Right cardiac atrium (tissue), 5 donors: ENCODE data around the gene NTRK2. TPM values are rescaled to one million over a fixed set of nuclear protein-coding genes. Genes with fewer than 3 reads are reported as not detected.

Experiments used
- ATAC-seq, 2 donors: fragments of 200-7000 bp; cut with Tn5 transposase; one replicate each; pipeline versions ENCODE4 v1.8.0 to v1.9.1; 2020; ENCODE audit warnings: moderate library complexity in 2 of 2, mild to moderate bottlenecking in 1 of 2
- DNase-seq, 3 donors: peaks; one replicate each; pipeline ENCODE4 v3.0.0-alpha.2; 2020
- H3K27ac ChIP-seq: one replicate; pipeline ENCODE4 v1.5.1; 2013; ENCODE audit warnings: mild to moderate bottlenecking, low read length, control low read depth, moderate library complexity
- H3K27me3 ChIP-seq: one replicate; pipeline ENCODE4 v1.6.1; 2013; ENCODE audit not compliant: control insufficient read depth, insufficient read depth
- H3K4me1 ChIP-seq: one replicate; pipeline ENCODE4 v1.6.1; 2013; ENCODE audit warnings: low read length; ENCODE audit not compliant: control insufficient read depth, insufficient read depth
- H3K4me3 ChIP-seq: one replicate; pipeline ENCODE4 v1.5.1; 2013; ENCODE audit warnings: low read length, control low read depth
- H3K9me3 ChIP-seq: one replicate; pipeline ENCODE4 v1.6.1; 2013; ENCODE audit warnings: low read length; ENCODE audit not compliant: control insufficient read depth
- WGBS: extraction: QIAGEN DNeasy Blood & Tissue Kit; methylation state at CpG from one replicate; pipeline ENCODE4 v1.1.7; 2013; 5-methylcytosine and 5-hydroxymethylcytosine counted together
- intact Hi-C, 4 donors: fragments of 100-400 bp; cut with DNase I; formaldehyde crosslinking; loops; one replicate each; pipeline versions ENCODE4 v1.11.0 to v1.14.0; 2022 to 2023
- polyA plus RNA-seq: library from polyadenylated mRNA; stranded (reverse); fragments of 200-250 nt; gene quantifications from one replicate; pipeline ENCODE4 v1.2.3, GENCODE V29; 2013
- total RNA-seq, 4 donors: library from RNA; stranded (reverse); fragmentation: NEBNext Ultra II Directional; extraction: Animal tissue kit (Norgen Biotek cat#: 25700); gene quantifications; one replicate each; pipeline ENCODE4 v1.2.1, GENCODE V29; 2021
- donor health status: healthy with polysubstance abuse.
- donor health status: DM: no; HTN: yes; CAD: no.
- donor health status: DM: no; HTN: no; CAD: no.
- donor health status: DM: no; HTN: yes; CAD: no; lungs with severe emphysema.
- donor health status: DM: yes; HTN: yes; CAD: no.

NTRK2 gene
- total and polyA plus RNA-seq, 5 donors = 9.6 to 55.3 (median 34.7) TPM

- no peak overlapping the region for H3K4me3 ChIP-seq
- H3K27ac ChIP-seq = no peak overlapping the region
- ATAC-seq (no peak), DNase-seq (no peak)
- WGBS = 86% methylated on average over 7 of the region's 7 CpGs
- no peaks in the 10 kb centered on the region for H3K9me3 ChIP-seq
- intact Hi-C loops = no loop called here
- H3K27me3 ChIP-seq = no peaks in the 10 kb centered on the region
- H3K4me1 ChIP-seq = no peaks in the 10 kb centered on the region
Observed at GRCh38 chr9:84731696-84732095, 62.2 kb downstream of the NTRK2 start.

- intact Hi-C loops = no loop called here
- DNase-seq (no peak), ATAC-seq (no peak)
- no peaks in the 10 kb centered on the region for H3K9me3 ChIP-seq
- no peaks in the 10 kb centered on the region for H3K27me3 ChIP-seq
- 69% methylated on average over 10 of the region's 10 CpGs for WGBS
- H3K27ac ChIP-seq = no peak overlapping the region
- no peak overlapping the region for H3K4me3 ChIP-seq
- H3K4me1 ChIP-seq = no peaks in the 10 kb centered on the region
Observed at GRCh38 chr9:84736081-84736480, 66.6 kb downstream of the NTRK2 start.

GRCh38 chr9:84736536-84736935 lies 67.0 kb downstream of the NTRK2 start:
- DNase-seq = no peak
- no peak for ATAC-seq
- Histone ChIP-seq H3K27me3 (no peaks in the 10 kb centered on the region), H3K4me1 (no peaks in the 10 kb centered on the region), H3K4me3 (no peak overlapping the region), H3K27ac (no peak overlapping the region), H3K9me3 (no peaks in the 10 kb centered on the region)
- intact Hi-C loops = no loop called here
- WGBS = 61% methylated on average over 1 of the region's 1 CpG

- ATAC-seq (no peak), DNase-seq (no peak)
- 75% methylated on average over 1 of the region's 1 CpG for WGBS
- Histone ChIP-seq H3K4me3 (no peak overlapping the region), H3K9me3 (no peaks in the 10 kb centered on the region), H3K27me3 (no peaks in the 10 kb centered on the region), H3K4me1 (no peaks in the 10 kb centered on the region), H3K27ac (no peak overlapping the region)
- intact Hi-C loops = no loop called here
Observed at GRCh38 chr9:84738353-84738752, 68.8 kb downstream of the NTRK2 start.

GRCh38 chr9:84742261-84742660 lies 72.7 kb downstream of the NTRK2 start:
- Histone ChIP-seq H3K4me3 (no peak overlapping the region), H3K27me3 (no peaks in the 10 kb centered on the region), H3K9me3 (no peaks in the 10 kb centered on the region), H3K27ac (no peak overlapping the region), H3K4me1 (peaks cover 5% of the 10 kb centered on the region)
- ATAC-seq (no peak), DNase-seq (no peak)
- 91% methylated on average over 4 of the region's 4 CpGs for WGBS
- intact Hi-C loops = no loop called here

- H3K27me3 ChIP-seq = no peaks in the 10 kb centered on the region
- no peak overlapping the region for H3K27ac ChIP-seq
- no peak overlapping the region for H3K4me3 ChIP-seq
- H3K9me3 ChIP-seq = no peaks in the 10 kb centered on the region
- 94% methylated on average over 7 of the region's 7 CpGs for WGBS
- intact Hi-C loops = no loop called here
- ATAC-seq = no peak
- peaks cover 5% of the 10 kb centered on the region for H3K4me1 ChIP-seq
- no peak for DNase-seq
Observed at GRCh38 chr9:84744195-84744594, 74.7 kb downstream of the NTRK2 start.

- no peaks in the 10 kb centered on the region for H3K9me3 ChIP-seq
- no peak overlapping the region for H3K4me3 ChIP-seq
- peak; percentile 86 to 91 for ATAC-seq
- H3K27me3 ChIP-seq = no peaks in the 10 kb centered on the region
- peak in 1 of 3 donors; percentile 49 for DNase-seq
- 67% methylated on average over 11 of the region's 11 CpGs for WGBS
- intact Hi-C loops = no loop called here
- peak overlapping the region; percentile 51 for H3K27ac ChIP-seq
- H3K4me1 ChIP-seq = peaks cover 5% of the 10 kb centered on the region
Observed at GRCh38 chr9:84744726-84745125, 75.2 kb downstream of the NTRK2 start.

GRCh38 chr9:84748112-84748511 lies 78.6 kb downstream of the NTRK2 start:
- Histone ChIP-seq H3K4me1 (peaks cover 5% of the 10 kb centered on the region), H3K27me3 (no peaks in the 10 kb centered on the region), H3K4me3 (no peak overlapping the region), H3K27ac (no peak overlapping the region), H3K9me3 (no peaks in the 10 kb centered on the region)
- no peak for DNase-seq
- intact Hi-C loops = no loop called here
- no peak for ATAC-seq
- 76% methylated on average over 2 of the region's 2 CpGs for WGBS

GRCh38 chr9:84750152-84750865 lies 80.8 kb downstream of the NTRK2 start:
- peak in 1 of 2 donors; percentile 40 for ATAC-seq
- WGBS = 72% methylated on average over 5 of the region's 5 CpGs
- Histone ChIP-seq H3K4me3 (no peak overlapping the region), H3K27ac (no peak overlapping the region), H3K27me3 (no peaks in the 10 kb centered on the region), H3K9me3 (no peaks in the 10 kb centered on the region), H3K4me1 (peaks cover 8% of the 10 kb centered on the region)
- intact Hi-C loops = no loop called here
- DNase-seq = no peak

- DNase-seq (no peak), ATAC-seq (no peak)
- WGBS = 79% methylated on average over 3 of the region's 3 CpGs
- intact Hi-C loops = no loop called here
- H3K27ac ChIP-seq = no peak overlapping the region
- H3K27me3 ChIP-seq = no peaks in the 10 kb centered on the region
- no peak overlapping the region for H3K4me3 ChIP-seq
- no peaks in the 10 kb centered on the region for H3K9me3 ChIP-seq
- peaks cover 5% of the 10 kb centered on the region for H3K4me1 ChIP-seq
Observed at GRCh38 chr9:84751921-84752320, 82.4 kb downstream of the NTRK2 start.

- DNase-seq (no peak), ATAC-seq (no peak)
- Histone ChIP-seq H3K27me3 (no peaks in the 10 kb centered on the region), H3K27ac (no peak overlapping the region), H3K4me1 (peaks cover 5% of the 10 kb centered on the region), H3K4me3 (no peak overlapping the region), H3K9me3 (no peaks in the 10 kb centered on the region)
- intact Hi-C loops = no loop called here
- 66% methylated on average over 3 of the region's 3 CpGs for WGBS
Observed at GRCh38 chr9:84754461-84754860, 84.9 kb downstream of the NTRK2 start.

GRCh38 chr9:84754881-84755280 lies 85.4 kb downstream of the NTRK2 start:
- ATAC-seq = no peak
- intact Hi-C loops = no loop called here
- WGBS = 82% methylated on average over 5 of the region's 5 CpGs

More at GRCh38 chr9:84754881-84755280, 85.4 kb downstream of the NTRK2 start:
- H3K27ac ChIP-seq = no peak overlapping the region
- DNase-seq = no peak
- peaks cover 5% of the 10 kb centered on the region for H3K4me1 ChIP-seq
- no peaks in the 10 kb centered on the region for H3K27me3 ChIP-seq
- H3K4me3 ChIP-seq = no peak overlapping the region
- no peaks in the 10 kb centered on the region for H3K9me3 ChIP-seq
